GM21526 (cell line): Measurements from ENCODE around the gene RINT1.
"Not testable (repeated sequence)": the region's sequence is repeated elsewhere in the genome, so short reads cannot be mapped to it uniquely, and the experiment has no call there.

ENCODE experiments used
- ATAC-seq: cut with Tn5 transposase; IDR thresholded peaks from one replicate; pipeline ENCODE4 v1.9.1; 2021; ENCODE audit warnings: moderate library complexity; ENCODE audit not compliant: unreplicated experiment, low FRiP score

Gene RINT1

DNA sequence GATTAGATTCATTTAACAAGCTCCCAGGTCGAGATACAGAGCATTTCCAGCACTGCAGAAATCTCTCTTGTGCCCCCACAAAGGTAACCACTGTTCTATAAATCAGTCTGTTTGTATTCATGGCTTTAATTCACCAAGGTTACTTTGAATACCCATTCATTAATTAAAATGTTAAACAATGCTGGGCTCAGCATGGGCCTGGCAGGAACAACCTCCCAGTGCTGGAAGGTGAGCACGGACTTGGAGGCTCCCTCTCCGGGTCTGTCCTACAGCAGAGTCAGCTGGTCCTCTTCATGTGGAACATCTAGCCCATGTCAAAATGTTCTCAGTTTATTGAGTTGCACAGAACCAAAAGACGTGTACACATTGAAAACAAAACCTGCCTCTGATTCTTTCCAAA is 64.9 kb downstream of the RINT1 start:
- no peak for ATAC-seq

DNA sequence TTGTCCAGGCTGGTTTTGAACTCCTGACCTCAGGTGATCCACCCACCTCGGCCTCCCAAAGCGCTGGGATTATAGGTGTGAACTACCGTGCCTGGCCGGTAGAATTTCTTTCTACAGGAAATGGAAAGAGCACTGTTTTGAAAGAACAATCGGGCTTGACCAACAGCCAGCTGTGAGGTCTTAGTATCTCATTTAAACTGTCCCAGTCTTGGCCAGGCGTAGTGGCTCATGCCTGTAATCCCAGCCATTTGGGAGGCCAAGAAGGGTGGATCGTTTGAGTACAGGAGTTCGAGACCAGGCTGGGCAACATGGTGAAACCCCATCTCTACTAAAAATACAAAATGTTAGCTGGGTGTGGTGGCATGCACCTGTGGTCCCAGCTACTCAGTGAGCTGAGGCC is 67.1 kb downstream of the RINT1 start:
- not testable (repeated sequence) for ATAC-seq

- ATAC-seq, result no peak
Measured at GRCh38 chr7:105599551-105599950, 67.5 kb downstream of the RINT1 start.

DNA sequence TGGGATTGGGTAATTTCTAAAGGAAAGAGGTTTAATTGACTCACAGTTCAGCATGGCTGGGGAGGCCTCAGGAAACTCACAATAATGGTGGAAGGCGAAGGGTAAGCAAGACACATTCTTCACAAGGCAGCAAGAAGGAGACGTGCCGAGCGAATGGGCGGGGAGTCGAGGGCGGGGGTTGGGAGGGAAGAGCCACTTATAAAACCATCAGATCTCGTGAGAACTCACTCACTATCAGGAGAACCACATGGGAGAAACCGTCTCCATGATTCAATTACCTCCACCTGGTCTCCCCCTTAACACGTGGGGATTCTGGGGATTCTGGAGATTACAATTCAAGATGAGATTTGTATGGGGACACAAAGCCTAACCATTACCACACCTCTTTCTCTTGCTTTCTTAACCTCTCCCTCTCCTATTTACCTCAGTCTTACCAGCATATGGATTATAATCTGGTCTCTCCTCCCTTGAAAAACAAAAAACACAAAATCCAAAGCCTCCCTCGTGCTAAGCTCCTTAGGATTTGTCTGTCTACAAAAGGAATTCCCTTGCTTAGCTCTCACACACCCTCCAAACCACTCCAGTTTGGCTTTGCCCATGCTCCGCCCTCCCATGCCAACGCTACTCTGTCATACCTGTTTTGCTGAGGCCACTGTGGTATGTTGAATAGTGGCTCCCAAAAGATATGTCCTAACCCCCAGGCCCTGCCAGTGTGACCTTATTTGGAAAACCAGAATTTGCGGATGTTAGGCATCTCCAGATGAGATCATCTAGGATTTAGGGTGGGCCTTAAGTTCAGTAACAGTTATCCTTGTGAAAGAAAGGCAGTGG is 68.9 kb downstream of the RINT1 start:
- ATAC-seq, result no peak

DNA sequence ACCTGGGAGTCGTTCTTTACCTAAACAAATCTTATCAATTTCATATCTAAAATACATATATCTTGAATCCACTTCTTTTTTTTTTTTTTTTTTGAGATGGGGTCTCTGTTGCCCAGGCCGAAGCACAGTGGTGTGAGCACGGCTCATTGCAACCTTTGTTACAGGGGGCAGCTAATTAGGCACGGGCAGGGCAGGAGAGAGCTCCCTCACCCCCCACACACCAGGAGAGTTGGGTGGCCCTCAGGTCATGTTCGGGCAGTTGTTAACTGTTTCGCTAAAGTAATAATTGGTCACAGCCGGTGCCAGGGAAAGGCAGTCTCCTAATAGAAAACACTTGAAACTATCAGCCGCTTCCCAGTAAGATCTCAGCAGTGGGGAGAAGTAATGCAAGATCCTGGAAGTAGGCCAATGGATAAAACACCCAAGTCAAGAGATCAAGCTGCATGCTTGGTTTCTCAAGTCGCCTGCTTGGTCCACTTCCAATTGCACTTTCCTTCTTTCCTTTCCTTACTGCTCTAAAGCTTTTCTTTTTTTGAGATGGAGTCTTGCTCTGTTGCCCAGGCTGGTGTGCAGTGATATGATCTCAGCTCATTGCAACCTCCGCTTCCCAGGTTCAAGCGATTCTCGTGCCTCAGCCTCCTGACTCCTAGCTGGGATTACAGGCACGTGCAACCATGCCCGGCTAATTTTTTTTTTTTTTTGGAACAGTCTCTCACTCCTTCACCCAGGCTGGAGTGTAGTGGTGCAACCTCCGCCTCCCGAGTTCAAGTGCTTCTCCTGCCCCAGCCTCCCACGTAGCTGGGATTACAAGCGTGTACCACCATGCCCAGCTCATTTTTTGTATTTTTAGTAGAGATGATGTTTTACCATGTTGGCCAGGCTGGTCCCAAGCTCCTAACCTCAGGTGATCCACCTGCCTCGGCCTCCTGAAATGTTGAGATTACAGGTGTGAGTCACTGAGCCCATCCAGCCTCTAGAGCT is 70.6 kb downstream of the RINT1 start:
- ATAC-seq, result no peak

GRCh38 chr7:105610165-105610930 is 78.3 kb downstream of the RINT1 start:
- no peak for ATAC-seq

GRCh38 chr7:105611856-105612775 is 80.1 kb downstream of the RINT1 start:
- ATAC-seq, result no peak

- ATAC-seq, result no peak
Measured at GRCh38 chr7:105612806-105613205, 80.8 kb downstream of the RINT1 start.

GRCh38 chr7:105613611-105614330 is 81.8 kb downstream of the RINT1 start:
- no peak for ATAC-seq

- ATAC-seq, result no peak
Measured at GRCh38 chr7:105614341-105614840, 82.4 kb downstream of the RINT1 start.
